ENCODE data around the gene SMIM27.

GRCh38 chr9:32543047-32543446 is 9.1 kb upstream of the SMIM27 start:
- no peak for TF ChIP-seq CTCF (IDR thresholded peaks at IDR 0.05; ENCODE audit: low read length)
- no peak for TF ChIP-seq EZH2 (optimal IDR thresholded peaks at IDR 0.05; ENCODE audit: low read depth, low read length)
- TF ChIP-seq EZH2phosphoT487 (IDR thresholded peaks at IDR 0.05; ENCODE audit: low read length): no peak
